Large intestine (tissue), 3 donors: Measurements from ENCODE around the gene ASB2. TPM values are rescaled to one million over a fixed set of nuclear protein-coding genes. Genes with fewer than 3 reads are reported as not detected.

Experiments
- DNase-seq, 2 donors: peaks; one replicate each; pipeline versions ENCODE4 v3.0.0 to v3.0.0-alpha.2; 2013
- H3K27ac ChIP-seq: one replicate; pipeline ENCODE4 v1.5.1; 2013; ENCODE audit warnings: low read length
- H3K27me3 ChIP-seq: 2 replicates; pipeline ENCODE4 v1.6.1; 2013; ENCODE audit warnings: low read length; ENCODE audit not compliant: control insufficient read depth, insufficient read depth
- H3K36me3 ChIP-seq: 2 replicates; pipeline ENCODE4 v1.6.1; 2013; ENCODE audit warnings: low read length; ENCODE audit not compliant: control insufficient read depth, insufficient read depth
- H3K4me1 ChIP-seq: one replicate; pipeline ENCODE4 v1.6.1; 2013; ENCODE audit warnings: low read length; ENCODE audit not compliant: control insufficient read depth, insufficient read depth
- H3K4me3 ChIP-seq: one replicate; pipeline ENCODE4 v1.5.1; 2013; ENCODE audit warnings: low read length
- H3K9me3 ChIP-seq: one replicate; pipeline ENCODE4 v1.6.1; 2013; ENCODE audit warnings: mild to moderate bottlenecking, low read depth, low read length, moderate library complexity; ENCODE audit not compliant: control insufficient read depth
- whole genome bisulfite sequencing: methylation state at CpG from one replicate; pipeline ENCODE4 v1.1.5; 2013; ENCODE audit warnings: low lambda C conversion rate; ENCODE audit not compliant: insufficient coverage; 5-methylcytosine and 5-hydroxymethylcytosine counted together
- polyA plus RNA-seq: library from polyadenylated mRNA; unstranded; fragments of 120-200 nt; gene quantifications from one replicate; pipeline ENCODE4 v1.2.1, GENCODE V29; 2013

ASB2 gene
- polyA plus RNA-seq, 1 donor: 12.1 TPM

GRCh38 chr14:93981316-93982229 is 5.2 kb upstream of the ASB2 start:
- peaks cover 10% of the 10 kb centered on the region for H3K4me1 ChIP-seq
- no peaks in the 10 kb centered on the region for H3K9me3 ChIP-seq
- H3K36me3 ChIP-seq: no peaks in the 10 kb centered on the region
- DNase-seq: peak in 1 of 2 donors; percentile 53
- peak overlapping the region; percentile 3 for H3K27ac ChIP-seq
- no CpG with 5 or more reads among the region's 9 CpGs for WGBS
- no peaks in the 10 kb centered on the region for H3K27me3 ChIP-seq
- H3K4me3 ChIP-seq: no peak overlapping the region

GRCh38 chr14:93980456-93981201 is 4.3 kb upstream of the ASB2 start:
- Histone ChIP-seq H3K4me1 (peaks cover 10% of the 10 kb centered on the region), H3K27me3 (no peaks in the 10 kb centered on the region), H3K36me3 (no peaks in the 10 kb centered on the region), H3K27ac (peak overlapping the region; percentile 3), H3K9me3 (no peaks in the 10 kb centered on the region), H3K4me3 (no peak overlapping the region)
- no CpG with 5 or more reads among the region's 11 CpGs for WGBS
- no peak for DNase-seq

GRCh38 chr14:93978735-93979134 is 2.4 kb upstream of the ASB2 start:
- WGBS: no CpG with 5 or more reads among the region's 4 CpGs
- no peak overlapping the region for H3K4me3 ChIP-seq
- no peak for DNase-seq
- no peaks in the 10 kb centered on the region for H3K9me3 ChIP-seq
- H3K27me3 ChIP-seq: no peaks in the 10 kb centered on the region
- H3K4me1 ChIP-seq: peaks cover 10% of the 10 kb centered on the region
- H3K36me3 ChIP-seq: no peaks in the 10 kb centered on the region
- no peak overlapping the region for H3K27ac ChIP-seq

GRCh38 chr14:93977790-93978581 is 1.6 kb upstream of the ASB2 start:
- 92% methylated on average over 2 of the region's 11 CpGs for WGBS
- peaks cover 10% of the 10 kb centered on the region for H3K4me1 ChIP-seq
- no peak overlapping the region for H3K4me3 ChIP-seq
- H3K36me3 ChIP-seq: no peaks in the 10 kb centered on the region
- no peaks in the 10 kb centered on the region for H3K27me3 ChIP-seq
- H3K9me3 ChIP-seq: no peaks in the 10 kb centered on the region
- no peak for DNase-seq
- H3K27ac ChIP-seq: peak overlapping the region; percentile 70

GRCh38 chr14:93977171-93977570 is 801 bp upstream of the ASB2 start:
- WGBS: no CpG with 5 or more reads among the region's 5 CpGs
- Histone ChIP-seq H3K27ac (peak overlapping the region; percentile 70), H3K4me3 (no peak overlapping the region), H3K36me3 (no peaks in the 10 kb centered on the region), H3K9me3 (no peaks in the 10 kb centered on the region), H3K27me3 (no peaks in the 10 kb centered on the region), H3K4me1 (peaks cover 10% of the 10 kb centered on the region)
- DNase-seq: no peak

- Histone ChIP-seq H3K4me3 (peak overlapping the region; percentile 34), H3K27ac (peak overlapping the region; percentile 70), H3K36me3 (no peaks in the 10 kb centered on the region), H3K4me1 (no peaks in the 10 kb centered on the region), H3K27me3 (no peaks in the 10 kb centered on the region), H3K9me3 (no peaks in the 10 kb centered on the region)
- 80% methylated on average over 2 of the region's 9 CpGs for WGBS
- no peak for DNase-seq
These were observed 436 bp downstream of the ASB2 start for GRCh38 chr14:93975791-93976476.

- WGBS: no CpG with 5 or more reads among the region's 12 CpGs
- Histone ChIP-seq H3K27me3 (no peaks in the 10 kb centered on the region), H3K4me1 (no peaks in the 10 kb centered on the region), H3K27ac (no peak overlapping the region), H3K36me3 (no peaks in the 10 kb centered on the region), H3K4me3 (peak overlapping the region; percentile 34), H3K9me3 (no peaks in the 10 kb centered on the region)
- no peak for DNase-seq
These were observed 1.5 kb downstream of the ASB2 start for GRCh38 chr14:93974833-93975232.

GRCh38 chr14:93974299-93974698 is 2.1 kb downstream of the ASB2 start:
- H3K27me3 ChIP-seq: no peaks in the 10 kb centered on the region
- WGBS: 83% methylated on average over 1 of the region's 6 CpGs
- peak overlapping the region; percentile 34 for H3K4me3 ChIP-seq
- H3K36me3 ChIP-seq: no peaks in the 10 kb centered on the region
- no peaks in the 10 kb centered on the region for H3K4me1 ChIP-seq
- DNase-seq: no peak
- no peak overlapping the region for H3K27ac ChIP-seq
- H3K9me3 ChIP-seq: no peaks in the 10 kb centered on the region

GRCh38 chr14:93973607-93974006 is 2.8 kb downstream of the ASB2 start:
- DNase-seq: no peak
- Histone ChIP-seq H3K4me3 (no peak overlapping the region), H3K9me3 (no peaks in the 10 kb centered on the region), H3K4me1 (no peaks in the 10 kb centered on the region), H3K27ac (no peak overlapping the region), H3K27me3 (no peaks in the 10 kb centered on the region), H3K36me3 (no peaks in the 10 kb centered on the region)
- WGBS: no CpG with 5 or more reads among the region's 6 CpGs
